ENCODE measurements around the gene MOXD1.
"Not testable (repeated sequence)": the region's sequence is repeated elsewhere in the genome, so short reads cannot be mapped to it uniquely, and the experiment has no call there.

MOXD1 gene

GRCh38 chr6:132354517-132355167, 46.6 kb downstream of the MOXD1 start:
- DNase-seq (ENCODE audit: low spot score) = peak; percentile 23

- not testable (repeated sequence) for DNase-seq (ENCODE audit: low spot score)
Observed at GRCh38 chr6:132351986-132352385, 49.3 kb downstream of the MOXD1 start.

GRCh38 chr6:132348231-132348630, 53.0 kb downstream of the MOXD1 start:
- DNase-seq (ENCODE audit: low spot score) = no peak

GRCh38 chr6:132344811-132345210, 56.5 kb downstream of the MOXD1 start:
- DNase-seq (ENCODE audit: low spot score) = no peak

- no peak for DNase-seq (ENCODE audit: low spot score)
Observed at GRCh38 chr6:132341646-132342045, 59.6 kb downstream of the MOXD1 start.

GRCh38 chr6:132334521-132334885, 66.8 kb downstream of the MOXD1 start:
- no peak for DNase-seq (ENCODE audit: low spot score)

- no peak for DNase-seq (ENCODE audit: low spot score)
Observed at GRCh38 chr6:132333639-132334520, 67.4 kb downstream of the MOXD1 start.

GRCh38 chr6:132330759-132331158, 70.5 kb downstream of the MOXD1 start:
- DNase-seq (ENCODE audit: low spot score) = no peak

GRCh38 chr6:132322398-132322797, 78.9 kb downstream of the MOXD1 start:
- no peak for DNase-seq (ENCODE audit: low spot score)

- DNase-seq (ENCODE audit: low spot score) = no peak
Observed at GRCh38 chr6:132320007-132320406, 81.3 kb downstream of the MOXD1 start.

GRCh38 chr6:132316970-132317369, 84.3 kb downstream of the MOXD1 start:
- no peak for DNase-seq (ENCODE audit: low spot score)

- DNase-seq (ENCODE audit: low spot score) = no peak
Observed at GRCh38 chr6:132314432-132314831, 86.8 kb downstream of the MOXD1 start.

- no peak for DNase-seq (ENCODE audit: low spot score)
Observed at GRCh38 chr6:132310921-132311320, 90.4 kb downstream of the MOXD1 start.

- DNase-seq (ENCODE audit: low spot score) = not testable (repeated sequence)
Observed at GRCh38 chr6:132310151-132310550, 91.1 kb downstream of the MOXD1 start.

- DNase-seq (ENCODE audit: low spot score) = no peak
Observed at GRCh38 chr6:132304891-132305305, 96.4 kb downstream of the MOXD1 start.

- DNase-seq (ENCODE audit: low spot score) = no peak
Observed at GRCh38 chr6:132300323-132300949, 100.8 kb downstream of the MOXD1 start.

GRCh38 chr6:132298344-132298949, 102.8 kb downstream of the MOXD1 start:
- DNase-seq (ENCODE audit: low spot score) = peak; percentile 3

- no peak for DNase-seq (ENCODE audit: low spot score)
Observed at GRCh38 chr6:132289756-132290155, 111.5 kb downstream of the MOXD1 start.

- no peak for DNase-seq (ENCODE audit: low spot score)
Observed at GRCh38 chr6:132287101-132287500, 114.2 kb downstream of the MOXD1 start.

GRCh38 chr6:132286298-132287019, 114.8 kb downstream of the MOXD1 start:
- DNase-seq (ENCODE audit: low spot score) = no peak

GRCh38 chr6:132285004-132285780, 116.1 kb downstream of the MOXD1 start:
- no peak for DNase-seq (ENCODE audit: low spot score)
